GM12878 (cell line): ENCODE data around the gene KRCC1. TPM values are rescaled to one million over a fixed set of nuclear protein-coding genes. Genes with fewer than 3 reads are reported as not detected.

Experiments used
- CBX5 ChIP-seq: sonication (generic); IDR thresholded peaks from 2 replicates; pipeline ENCODE4 v1.6.1; 2016; ENCODE audit warnings: low read depth, moderate library complexity, mild to moderate bottlenecking, inconsistent platforms
- DPF2 ChIP-seq: fragments of 450-650 bp; IDR thresholded peaks from 2 replicates; pipeline ENCODE4 v1.6.1; 2017; ENCODE audit warnings: mild to moderate bottlenecking
- ETV6 ChIP-seq, 2 experiments: fragments of 450-650 bp in 1 of 2; IDR thresholded peaks in 1 of 2; conservative IDR thresholded peaks in 1 of 2; 2 replicates each; pipeline ENCODE4 v1.6.1; 2014; ENCODE audit warnings: antibody characterized with exemption in 1 of 2, borderline replicate concordance in 1 of 2, low read depth in 1 of 2, mild to moderate bottlenecking in 1 of 2, moderate library complexity in 1 of 2
- EZH2 ChIP-seq: IDR thresholded peaks from 2 replicates; pipeline ENCODE4 v1.6.1; 2012; ENCODE audit warnings: low read depth, mild to moderate bottlenecking, control low read depth, inconsistent platforms, low read length, borderline replicate concordance; ENCODE audit not compliant: control insufficient read depth
- GABPA ChIP-seq: IDR thresholded peaks from 2 replicates; pipeline ENCODE4 v1.6.1; 2014; ENCODE audit warnings: antibody characterized with exemption, low read depth, mild to moderate bottlenecking, inconsistent platforms
- KAT2A ChIP-seq: conservative IDR thresholded peaks from 2 replicates; pipeline ENCODE4 v1.6.1; 2011; ENCODE audit warnings: low read depth, low read length; ENCODE audit not compliant: control insufficient read depth
- LARP7 ChIP-seq: fragments of 450-650 bp; IDR thresholded peaks from 2 replicates; pipeline ENCODE4 v1.6.1; 2017; ENCODE audit warnings: mild to moderate bottlenecking
- NRF1 ChIP-seq: conservative IDR thresholded peaks from 2 replicates; pipeline ENCODE4 v1.6.1; 2011; ENCODE audit warnings: mild to moderate bottlenecking, low read depth, low read length, improper control_type of control experiment
- PAX5 ChIP-seq: IDR thresholded peaks from 2 replicates; pipeline ENCODE4 v1.6.1; 2011; ENCODE audit warnings: low read depth, low read length, borderline replicate concordance
- PAX8 ChIP-seq: fragments of 450-650 bp; IDR thresholded peaks from 2 replicates; pipeline ENCODE4 v1.6.1; 2017; ENCODE audit warnings: mild to moderate bottlenecking, moderate library complexity
- PKNOX1 ChIP-seq: fragments of 450-650 bp; IDR thresholded peaks from 2 replicates; pipeline ENCODE4 v1.6.1; 2016; ENCODE audit warnings: mild to moderate bottlenecking
- PML ChIP-seq: IDR thresholded peaks from 2 replicates; pipeline ENCODE4 v1.6.1; 2012; ENCODE audit warnings: low read length, inconsistent platforms
- POLR2AphosphoS2 ChIP-seq: IDR thresholded peaks from 2 replicates; pipeline ENCODE4 v1.6.1; 2011; ENCODE audit warnings: low read depth, mild to moderate bottlenecking, low read length, improper control_type of control experiment, moderate library complexity
- RAD51 ChIP-seq: fragments of 450-650 bp; IDR thresholded peaks from 2 replicates; pipeline ENCODE4 v1.6.1; 2016; ENCODE audit warnings: moderate library complexity, mild to moderate bottlenecking, inconsistent platforms
- SMAD1 ChIP-seq: fragments of 450-650 bp; IDR thresholded peaks from 2 replicates; pipeline ENCODE4 v1.6.1; 2018; ENCODE audit warnings: mild to moderate bottlenecking, low read depth; ENCODE audit not compliant: partially characterized antibody
- SMAD5 ChIP-seq: IDR thresholded peaks from 2 replicates; pipeline ENCODE4 v1.6.1; 2016; ENCODE audit warnings: antibody characterized with exemption, low read depth
- SMARCA5 ChIP-seq: fragments of 450-650 bp; IDR thresholded peaks from 2 replicates; pipeline ENCODE4 v1.6.1; 2017; ENCODE audit warnings: mild to moderate bottlenecking
- STAT1 ChIP-seq: fragments of 450-650 bp; conservative IDR thresholded peaks from 2 replicates; pipeline ENCODE4 v1.6.1; 2014; ENCODE audit warnings: antibody characterized with exemption, mild to moderate bottlenecking
- SUPT20H ChIP-seq: IDR thresholded peaks from 2 replicates; pipeline ENCODE4 v1.6.1; 2011; ENCODE audit warnings: low read depth, mild to moderate bottlenecking, low read length, moderate library complexity, borderline replicate concordance; ENCODE audit not compliant: control insufficient read depth
- USF1 ChIP-seq: IDR thresholded peaks from 2 replicates; pipeline ENCODE4 v1.6.1; 2011; ENCODE audit warnings: borderline replicate concordance, low read depth, mild to moderate bottlenecking, moderate library complexity, mixed read lengths, low read length; ENCODE audit not compliant: insufficient read depth; ENCODE audit errors: extremely low read length
- YBX1 ChIP-seq: fragments of 450-650 bp; IDR thresholded peaks from 2 replicates; pipeline ENCODE4 v1.6.1; 2016; ENCODE audit warnings: antibody characterized with exemption
- ZBTB40 ChIP-seq: fragments of 450-650 bp; IDR thresholded peaks from 2 replicates; pipeline ENCODE4 v1.6.1; 2016; ENCODE audit warnings: mild to moderate bottlenecking, moderate library complexity, borderline replicate concordance
- ZNF207 ChIP-seq: fragments of 450-650 bp; IDR thresholded peaks from 2 replicates; pipeline ENCODE4 v1.6.1; 2014; ENCODE audit warnings: antibody characterized with exemption, mild to moderate bottlenecking, borderline replicate concordance
- polyA plus RNA-seq, 11 experiments: library from polyadenylated mRNA; depleted of rRNA in 4 of 11; unstranded in 6 of 11; stranded (reverse) in 5 of 11; fragments of >200 nt; fragmentation: Nextera tagmentation in 4 of 11; fragmentation: Illumina TruSeq in 1 of 11; extraction: Ambion mirVana in 4 of 11; extraction: Trizol in 1 of 11; gene quantifications; 1 replicate in 1 of 11; 2 replicates in 10 of 11; pipeline versions ENCODE4 v1.2.1 to v1.2.3, GENCODE V29; 2011 to 2016; ENCODE audit warnings: inconsistent platforms in 2 of 11, missing spikeins in 2 of 11, low read depth in 1 of 11
- total RNA-seq, 4 experiments: library from RNA; depleted of rRNA in 3 of 4; stranded (reverse); fragments of >200 nt in 3 of 4; fragmentation: Illumina TruSeq in 1 of 4; extraction: Trizol in 1 of 4; gene quantifications; 2 replicates each; pipeline versions ENCODE4 v1.2.1 to v1.2.3, GENCODE V29; 2013 to 2021

Gene KRCC1
- total and polyA plus RNA-seq, 10 of the 15 experiments (the other 5 are each of a cell fraction or from before 2014, with no cell fraction given): 3.8 to 27.2 (median 12.5) TPM

- TF ChIP-seq KAT2A: no peak
- peak; percentile 74 for TF ChIP-seq POLR2AphosphoS2
- peak; percentile 40 for TF ChIP-seq PKNOX1
- peak; percentile 95 for TF ChIP-seq PML
- TF ChIP-seq SMAD1: no peak
- TF ChIP-seq USF1: no peak
- TF ChIP-seq GABPA: peak; percentile 57; the same call in 1 of the 2 replicates
- no peak for TF ChIP-seq PAX8
- peak; percentile 89; the same call in 1 of the 2 replicates for TF ChIP-seq ZNF207
- peak; percentile 70; the same call in 1 of the 2 replicates for TF ChIP-seq SMARCA5
- peak; percentile 85; the same call in 1 of the 2 replicates for TF ChIP-seq SMAD5
- no peak for TF ChIP-seq YBX1
- peak; percentile 65 for TF ChIP-seq NRF1
- peak; percentile 85 for TF ChIP-seq LARP7
- no peak for TF ChIP-seq RAD51
- TF ChIP-seq CBX5: 0 out of 2 replicates have a peak, but pooled peaks have one; percentile 58
- TF ChIP-seq EZH2: no peak
- peak; percentile 82 for TF ChIP-seq DPF2
- TF ChIP-seq SUPT20H: no peak
- TF ChIP-seq PAX5: no peak; the same call in 1 of the 2 replicates
- TF ChIP-seq ZBTB40: peak; percentile 18; the same call in 1 of the 2 replicates
- TF ChIP-seq STAT1: 0 out of 2 replicates have a peak, but pooled peaks have one; percentile 39
- no peak for TF ChIP-seq ETV6 (conservative IDR thresholded peaks at IDR 0.05 in 1 of 2, IDR thresholded peaks at IDR 0.05 in 1 of 2; ENCODE audit: borderline replicate concordance in 1 of 2, low read depth in 1 of 2)
Measured at GRCh38 chr2:88055371-88056128, at the start of gene KRCC1 (continued).
